Brain microvascular endothelial cell (primary cell): ENCODE measurements around the gene NEU2.

Experiments used
- DNase-seq: peaks from one replicate; pipeline ENCODE4 v3.0.0-alpha.2; 2020
- H3K27ac ChIP-seq: fragments of 250-450 bp; sonication (Bioruptor Pico); 2 replicates; pipeline ENCODE4 v1.5.1; 2020; ENCODE audit warnings: mild to moderate bottlenecking, moderate library complexity
- H3K27me3 ChIP-seq: fragments of 250-450 bp; sonication (Bioruptor Pico); replicated peaks from 2 replicates; pipeline ENCODE4 v1.5.1; 2020; ENCODE audit warnings: mild to moderate bottlenecking
- H3K36me3 ChIP-seq: fragments of 250-450 bp; sonication (Bioruptor Pico); replicated peaks from 2 replicates; pipeline ENCODE4 v1.5.1; 2020; ENCODE audit warnings: mild to moderate bottlenecking
- H3K4me3 ChIP-seq: 2 replicates; pipeline ENCODE4 v1.5.1; 2011; ENCODE audit warnings: low read depth, mild to moderate bottlenecking, control low read depth, low read length, moderate library complexity
- CTCF ChIP-seq: IDR thresholded peaks from 2 replicates; pipeline ENCODE4 v1.5.1; 2011; ENCODE audit warnings: low read depth, mild to moderate bottlenecking, moderate library complexity, low read length, control low read depth, inconsistent platforms; ENCODE audit errors: missing control alignments
- in situ Hi-C: cut with HindIII; loops from 2 replicates; pipeline ENCODE4 v1.10.0; 2017; ENCODE audit warnings: low sequenced_read_pairs, low pct_ligation_motif_present

The NEU2 gene

GRCh38 chr2:233007270-233007669, 25.2 kb upstream of the NEU2 start:
- in situ Hi-C loops = no loop called here
- no peak overlapping the region for H3K27ac ChIP-seq
- no peak for TF ChIP-seq CTCF
- no peak for DNase-seq
- no peaks in the 10 kb centered on the region for H3K27me3 ChIP-seq
- H3K4me3 ChIP-seq = no peak overlapping the region
- H3K36me3 ChIP-seq = no peaks in the 10 kb centered on the region

- no peaks in the 10 kb centered on the region for H3K36me3 ChIP-seq
- H3K27me3 ChIP-seq = no peaks in the 10 kb centered on the region
- no peak for DNase-seq
- TF ChIP-seq CTCF = no peak
- no peak overlapping the region for H3K4me3 ChIP-seq
- no peak overlapping the region for H3K27ac ChIP-seq
- in situ Hi-C loops = no loop called here
Observed at GRCh38 chr2:233007739-233008138, 24.7 kb upstream of the NEU2 start.

- no peak overlapping the region for H3K27ac ChIP-seq
- no peak for DNase-seq
- H3K4me3 ChIP-seq = no peak overlapping the region
- no peak for TF ChIP-seq CTCF
- in situ Hi-C loops = no loop called here
- H3K27me3 ChIP-seq = no peaks in the 10 kb centered on the region
- no peaks in the 10 kb centered on the region for H3K36me3 ChIP-seq
Observed at GRCh38 chr2:233009661-233010060, 22.8 kb upstream of the NEU2 start.

GRCh38 chr2:233010569-233011267, 21.8 kb upstream of the NEU2 start:
- no peak for TF ChIP-seq CTCF
- Histone ChIP-seq H3K4me3 (no peak overlapping the region), H3K27me3 (no peaks in the 10 kb centered on the region)

GRCh38 chr2:233011268-233011650, 21.2 kb upstream of the NEU2 start:
- no peaks in the 10 kb centered on the region for H3K27me3 ChIP-seq
- H3K4me3 ChIP-seq = no peak overlapping the region
- no peak for TF ChIP-seq CTCF
- H3K36me3 ChIP-seq = no peaks in the 10 kb centered on the region
- H3K27ac ChIP-seq = no peak overlapping the region
- in situ Hi-C loops = no loop called here
- DNase-seq = no peak

More at GRCh38 chr2:233010569-233011267, 21.8 kb upstream of the NEU2 start:
- Histone ChIP-seq H3K27ac (no peak overlapping the region), H3K36me3 (no peaks in the 10 kb centered on the region)
- in situ Hi-C loops = no loop called here
- DNase-seq = no peak

- no peak for TF ChIP-seq CTCF
- in situ Hi-C loops = no loop called here
- DNase-seq = no peak
- Histone ChIP-seq H3K27ac (no peak overlapping the region), H3K36me3 (no peaks in the 10 kb centered on the region), H3K27me3 (no peaks in the 10 kb centered on the region), H3K4me3 (no peak overlapping the region)
Observed at GRCh38 chr2:233011702-233012131, 20.8 kb upstream of the NEU2 start.
